NB4 (cell line): Measurements from ENCODE around the gene MRPS34.

Experiments used
- MAX ChIP-seq: IDR thresholded peaks from 2 replicates; pipeline ENCODE4 v1.6.1; 2011; ENCODE audit warnings: low read depth, low read length
- POLR2A ChIP-seq: IDR thresholded peaks from 2 replicates; pipeline ENCODE4 v1.6.1; 2011; ENCODE audit warnings: mild to moderate bottlenecking; ENCODE audit not compliant: insufficient read length; ENCODE audit errors: extremely low read depth
- TF ChIP-seq, protein P1 (sequence below): IDR thresholded peaks from one replicate; pipeline ENCODE4 v1.5.1; 2012; ENCODE audit warnings: low read depth, low read length

GRCh38 chr16:1734123-1734522, 38.8 kb downstream of the MRPS34 start:
- TF ChIP-seq, protein P1, sequence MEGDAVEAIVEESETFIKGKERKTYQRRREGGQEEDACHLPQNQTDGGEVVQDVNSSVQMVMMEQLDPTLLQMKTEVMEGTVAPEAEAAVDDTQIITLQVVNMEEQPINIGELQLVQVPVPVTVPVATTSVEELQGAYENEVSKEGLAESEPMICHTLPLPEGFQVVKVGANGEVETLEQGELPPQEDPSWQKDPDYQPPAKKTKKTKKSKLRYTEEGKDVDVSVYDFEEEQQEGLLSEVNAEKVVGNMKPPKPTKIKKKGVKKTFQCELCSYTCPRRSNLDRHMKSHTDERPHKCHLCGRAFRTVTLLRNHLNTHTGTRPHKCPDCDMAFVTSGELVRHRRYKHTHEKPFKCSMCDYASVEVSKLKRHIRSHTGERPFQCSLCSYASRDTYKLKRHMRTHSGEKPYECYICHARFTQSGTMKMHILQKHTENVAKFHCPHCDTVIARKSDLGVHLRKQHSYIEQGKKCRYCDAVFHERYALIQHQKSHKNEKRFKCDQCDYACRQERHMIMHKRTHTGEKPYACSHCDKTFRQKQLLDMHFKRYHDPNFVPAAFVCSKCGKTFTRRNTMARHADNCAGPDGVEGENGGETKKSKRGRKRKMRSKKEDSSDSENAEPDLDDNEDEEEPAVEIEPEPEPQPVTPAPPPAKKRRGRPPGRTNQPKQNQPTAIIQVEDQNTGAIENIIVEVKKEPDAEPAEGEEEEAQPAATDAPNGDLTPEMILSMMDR = no peak
- TF ChIP-seq MAX = no peak
- no peak for TF ChIP-seq POLR2A
